CD4-positive, alpha-beta memory T cell (primary cell): ENCODE results near the gene LY6G6F. TPM values are rescaled to one million over a fixed set of nuclear protein-coding genes. Genes with fewer than 3 reads are reported as not detected.

Source experiments
- CTCF ChIA-PET: fragments of 350-600 bp; sonication (Branson Sonifier 250); formaldehyde crosslinking; loops from one replicate; lab custom pipeline; 2021; ENCODE audit warnings: inconsistent platforms; ENCODE audit not compliant: partially characterized antibody; lab: Charles Lee
- POLR2A ChIA-PET: fragments of 350-600 bp; sonication (Branson Sonifier 250); formaldehyde crosslinking; loops from one replicate; lab custom pipeline; 2021; ENCODE audit not compliant: partially characterized antibody; lab: Charles Lee
- DNase-seq, 5 donors: peaks; one replicate each; pipeline versions ENCODE4 v3.0.0 to v3.0.0-alpha.2; 2020 to 2022; ENCODE audit warnings: mixed read lengths in 1 of 5
- H3K27ac ChIP-seq: one replicate; pipeline ENCODE4 v1.7.0; 2013; ENCODE audit warnings: low read depth, low read length
- H3K27me3 ChIP-seq: 2 replicates; pipeline ENCODE4 v1.7.0; 2013; ENCODE audit warnings: mild to moderate bottlenecking, low read length, moderate library complexity; ENCODE audit not compliant: insufficient read depth
- H3K36me3 ChIP-seq: 2 replicates; pipeline ENCODE4 v1.7.0; 2013; ENCODE audit warnings: mild to moderate bottlenecking, low read length, moderate library complexity; ENCODE audit not compliant: insufficient read depth
- H3K4me1 ChIP-seq: 2 replicates; pipeline ENCODE4 v1.7.0; 2013; ENCODE audit warnings: mild to moderate bottlenecking, low read length, moderate library complexity; ENCODE audit not compliant: insufficient read depth
- H3K4me3 ChIP-seq, 2 donors: one replicate each; pipeline ENCODE4 v1.7.0; 2013; ENCODE audit warnings: low read length in 2 of 2, mild to moderate bottlenecking in 1 of 2
- H3K9me3 ChIP-seq, 2 donors: one replicate each; pipeline ENCODE4 v1.7.0; 2013; ENCODE audit warnings: low read length in 2 of 2, control low read depth in 1 of 2; ENCODE audit not compliant: control insufficient read depth in 1 of 2
- H3K27ac Mint-ChIP-seq, 7 donors: one replicate each; pipeline ENCODE4 v1.8.0; 2020 to 2021; ENCODE audit warnings: mixed read lengths in 7 of 7, mild to moderate bottlenecking in 6 of 7, inconsistent platforms in 3 of 7, moderate library complexity in 3 of 7
- H3K27me3 Mint-ChIP-seq, 2 donors: one replicate each; pipeline ENCODE4 v1.8.0; 2020 to 2021; ENCODE audit warnings: mixed read lengths in 2 of 2
- H3K36me3 Mint-ChIP-seq, 2 donors: one replicate each; pipeline ENCODE4 v1.8.0; 2020 to 2021; ENCODE audit warnings: mixed read lengths in 2 of 2, inconsistent platforms in 1 of 2, mild to moderate bottlenecking in 1 of 2
- H3K4me1 Mint-ChIP-seq, 4 donors: one replicate each; pipeline ENCODE4 v1.8.0; 2020 to 2021; ENCODE audit warnings: mixed read lengths in 4 of 4, mild to moderate bottlenecking in 1 of 4
- H3K4me3 Mint-ChIP-seq, 8 donors: one replicate each; pipeline ENCODE4 v1.8.0; 2020 to 2021; ENCODE audit warnings: mixed read lengths in 8 of 8, mild to moderate bottlenecking in 7 of 8, moderate library complexity in 6 of 8, inconsistent platforms in 3 of 8
- H3K9me3 Mint-ChIP-seq, 8 donors: one replicate each; pipeline ENCODE4 v1.8.0; 2020 to 2021; ENCODE audit warnings: mixed read lengths in 8 of 8, mild to moderate bottlenecking in 5 of 8, inconsistent platforms in 3 of 8, moderate library complexity in 1 of 8
- intact Hi-C: fragments of 100-400 bp; cut with micrococcal nuclease; formaldehyde crosslinking; loops from one replicate; pipeline ENCODE4 v1.15.1; 2023
- polyA plus RNA-seq, 2 donors: library from polyadenylated mRNA; unstranded; fragments of 300-500 nt; fragmentation: Illumina TruSeq; gene quantifications; one replicate each; pipeline ENCODE4 v1.2.3, GENCODE V29; 2021
- total RNA-seq, 2 experiments: library from RNA; stranded (reverse); gene quantifications; one replicate each; pipeline ENCODE4 v1.2.3, GENCODE V29; 2021

Gene LY6G6F
- total and polyA plus RNA-seq, 4 experiments from 2014 or later, result not detected

DNA sequence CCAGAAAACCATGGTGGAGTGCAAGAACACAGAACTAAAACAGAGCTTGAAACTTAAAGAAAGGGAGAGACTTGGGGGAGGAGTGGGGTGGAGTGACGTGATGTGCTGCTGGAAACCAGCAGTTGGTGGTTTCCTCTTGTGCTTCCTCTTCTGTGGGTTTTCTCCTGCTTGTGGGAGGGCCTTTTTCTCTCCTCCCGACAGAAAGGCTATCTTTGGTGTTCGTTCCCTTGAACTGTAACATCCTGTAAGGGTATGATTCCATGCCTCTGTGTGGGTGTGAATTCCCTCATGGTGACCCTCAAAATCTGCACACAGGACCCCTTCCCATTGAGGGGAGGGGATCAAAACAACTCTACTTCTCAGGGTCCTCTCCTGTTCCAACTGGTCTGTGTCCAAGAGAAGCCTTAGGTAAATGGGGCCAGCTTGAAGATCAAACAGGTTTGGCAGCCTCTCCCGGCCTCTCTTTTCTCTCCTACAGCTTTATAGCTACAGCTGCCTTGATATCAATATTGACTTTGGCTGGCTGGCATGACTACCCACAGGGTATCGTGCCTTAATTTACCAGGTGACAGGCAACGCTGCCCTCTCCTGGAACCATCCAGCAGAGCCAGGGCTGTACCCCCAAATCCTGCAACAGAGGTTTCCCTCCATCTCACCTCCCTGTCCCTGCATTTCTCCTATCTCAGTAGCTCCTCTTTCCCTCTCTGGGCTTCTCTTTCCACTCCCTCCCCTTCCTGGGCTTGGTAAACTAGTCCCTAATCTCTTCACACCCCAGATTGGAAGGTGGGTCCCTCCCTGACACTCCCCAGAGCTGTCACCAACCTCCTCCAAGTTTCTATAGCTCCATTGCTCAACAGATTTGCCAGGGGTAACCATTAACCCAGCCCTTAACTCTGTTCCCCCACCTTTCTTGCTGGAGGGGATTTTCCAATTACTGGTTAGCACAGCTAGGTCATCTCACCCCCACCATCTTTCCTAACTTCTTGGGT, 31.6 kb downstream of the LY6G6F start:
- intact Hi-C loops, result loop anchor here (1.0 to 5.0 kb wide), 5 partner anchors 8 to 73 kb away; partner anchors contain the start of genes ABHD16A and LY6G5C
- peak overlapping the region; percentile 94 to 97 (median 95) for H3K27ac Mint-ChIP-seq
- peaks cover 8 to 42% of the 10 kb centered on the region in 2 donors for H3K36me3 Mint-ChIP-seq
- no peaks in the 10 kb centered on the region for H3K27me3 Mint-ChIP-seq
- peaks cover 42 to 80% (median 64%) of the 10 kb centered on the region in 4 donors for H3K4me1 Mint-ChIP-seq
- ChIA-PET POLR2A (interaction anchor here (0.5 to 8.9 kb wide), 29 partner anchors 11 to 1691 kb away, joined by 3 to 81 read pairs (median 4); partner anchors contain the start of genes ABHD16A, BAG6, DDAH2 and FKBPL), CTCF (interaction anchor here (0.6 to 17.2 kb wide), 18 partner anchors 8 to 156 kb away, joined by 3 to 173 read pairs (median 5); partner anchors contain the start of genes GPANK1, HSPA1A, HSPA1L and LSM2)
- peak overlapping the region; percentile 82 for H3K27ac ChIP-seq
- peaks cover 57% of the 10 kb centered on the region for H3K4me1 ChIP-seq
- peak overlapping the region; percentile 84 to 99 (median 98) for H3K4me3 Mint-ChIP-seq
- H3K9me3 Mint-ChIP-seq, result no peaks in the 10 kb centered on the region
- H3K4me3 ChIP-seq, result peak overlapping the region; percentile 11 to 95
- H3K27me3 ChIP-seq, result no peaks in the 10 kb centered on the region
- peaks cover 10% of the 10 kb centered on the region for H3K36me3 ChIP-seq
- no peaks in the 10 kb centered on the region for H3K9me3 ChIP-seq
- peak; percentile 77 to 88 (median 82) for DNase-seq

DNA sequence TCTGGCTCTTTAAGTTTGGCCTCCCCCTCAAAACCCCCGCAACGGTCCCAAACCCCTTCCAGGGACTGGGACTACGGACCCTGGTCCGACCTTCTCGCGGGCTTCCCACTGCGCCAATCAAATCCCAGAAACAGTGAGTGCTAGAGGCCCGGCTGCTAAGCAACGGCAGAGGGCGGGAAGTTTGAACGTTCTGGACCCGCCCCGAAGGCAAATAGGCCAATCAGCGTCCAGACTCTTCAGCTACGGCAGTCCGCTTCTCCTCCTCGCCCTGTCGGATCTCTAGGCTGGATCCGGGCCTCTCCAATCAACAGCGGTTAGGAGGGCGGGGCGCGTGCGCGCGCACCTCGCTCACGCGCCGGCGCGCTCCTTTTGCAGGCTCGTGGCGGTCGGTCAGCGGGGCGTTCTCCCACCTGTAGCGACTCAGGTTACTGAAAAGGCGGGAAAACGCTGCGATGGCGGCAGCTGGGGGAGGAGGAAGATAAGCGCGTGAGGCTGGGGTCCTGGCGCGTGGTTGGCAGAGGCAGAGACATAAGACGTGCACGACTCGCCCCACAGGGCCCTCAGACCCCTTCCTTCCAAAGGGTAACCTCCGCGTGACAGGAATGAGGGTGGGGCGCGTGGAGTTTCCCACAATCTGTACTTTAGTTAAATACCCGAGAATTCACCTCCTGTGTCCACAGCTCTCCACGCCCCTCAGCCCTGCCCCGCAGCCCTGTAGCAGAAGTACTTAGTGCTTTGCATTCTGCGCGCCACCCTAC, 33.2 kb downstream of the LY6G6F start, which contains the start of gene MSH5:
Gene MSH5, plus strand, starts transcription at position 367 of the 758 bp plus-strand sequence. CDS start 462 bp downstream, outside the sequence.
- DNase-seq, result peak; percentile 92 to 97 (median 94)
- intact Hi-C loops, result loop anchor here (1.0 to 5.0 kb wide), 4 partner anchors 33 to 88 kb away; partner anchors contain the start of genes ABHD16A, BAG6 and LY6G5C
- peak within 1 kb of the TSS; percentile 64 for H3K27ac ChIP-seq
- POLR2A ChIA-PET, result interaction anchor here (0.6 to 8.9 kb wide), 25 partner anchors 11 to 1232 kb away, joined by 3 to 81 read pairs (median 5); partner anchors contain the start of genes ABHD16A, BAG6, DDAH2 and GPANK1
- H3K9me3 Mint-ChIP-seq, result no peaks in the 10 kb centered on the region
- H3K9me3 ChIP-seq, result no peaks in the 10 kb centered on the region
- H3K4me1 ChIP-seq, result peaks cover 42% of the 10 kb centered on the region
- peaks cover 0 to 27% of the 10 kb centered on the region in 2 donors for H3K36me3 Mint-ChIP-seq
- peak within 1 kb of the TSS; percentile 94 to 97 (median 95) for H3K27ac Mint-ChIP-seq
- no peaks in the 10 kb centered on the region for H3K27me3 Mint-ChIP-seq
- peak within 1 kb of the TSS; percentile 89 to 99 (median 98) for H3K4me3 Mint-ChIP-seq
- H3K27me3 ChIP-seq, result no peaks in the 10 kb centered on the region
- no peaks in the 10 kb centered on the region for H3K36me3 ChIP-seq
- CTCF ChIA-PET, result interaction anchor here (0.7 to 17.2 kb wide), 8 partner anchors 10 to 150 kb away, joined by 3 to 173 read pairs (median 7); partner anchors contain the start of genes HSPA1A, HSPA1B, HSPA1L and VWA7
- peak within 1 kb of the TSS; percentile 82 for H3K4me3 ChIP-seq
- peaks cover 33 to 64% (median 51%) of the 10 kb centered on the region in 4 donors for H3K4me1 Mint-ChIP-seq

DNA sequence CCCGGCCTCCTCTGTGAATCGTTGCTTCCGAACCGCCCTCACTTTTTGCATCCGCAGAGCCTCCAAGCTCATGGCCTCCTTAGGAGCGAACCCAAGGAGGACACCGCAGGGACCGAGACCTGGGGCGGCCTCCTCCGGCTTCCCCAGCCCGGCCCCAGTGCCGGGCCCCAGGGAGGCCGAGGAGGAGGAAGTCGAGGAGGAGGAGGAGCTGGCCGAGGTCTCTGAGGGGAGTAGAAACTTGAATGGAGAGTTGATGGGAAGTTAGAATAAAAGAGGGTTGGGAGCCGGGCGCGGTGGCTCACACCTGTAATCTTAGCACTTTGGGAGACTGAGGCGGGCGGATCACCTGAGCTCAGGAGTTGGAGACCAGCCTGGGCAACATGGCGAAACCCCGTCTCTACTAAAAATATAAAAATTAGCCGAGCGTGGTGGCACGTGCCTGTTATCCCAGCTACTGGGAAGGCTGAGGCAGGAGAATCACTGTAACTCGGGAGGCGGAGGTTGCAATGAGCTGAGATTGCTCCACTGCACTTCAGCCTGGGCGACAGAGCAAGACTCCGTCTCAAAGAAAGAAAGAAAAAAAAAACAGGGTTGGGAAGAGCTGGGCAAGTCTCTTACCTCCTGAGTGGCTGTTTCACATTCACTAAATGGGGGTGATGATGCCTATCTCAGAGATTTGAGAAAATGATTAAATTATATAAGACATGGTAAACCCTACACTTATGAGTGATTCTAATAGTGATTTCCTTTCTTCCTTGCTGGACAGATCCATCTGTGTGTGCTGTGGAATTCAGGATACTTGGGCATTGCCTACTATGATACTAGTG, 33.9 kb downstream of the LY6G6F start:
- peak overlapping the region; percentile 94 to 97 (median 95) for H3K27ac Mint-ChIP-seq
- H3K4me3 Mint-ChIP-seq, result peak overlapping the region; percentile 86 to 99 (median 96)
- H3K27ac ChIP-seq, result peak overlapping the region; percentile 64
- no peak for DNase-seq
- intact Hi-C loops, result no loop called here
- H3K36me3 ChIP-seq, result no peaks in the 10 kb centered on the region
- peaks cover 33 to 57% (median 47%) of the 10 kb centered on the region in 4 donors for H3K4me1 Mint-ChIP-seq
- H3K9me3 Mint-ChIP-seq, result no peaks in the 10 kb centered on the region
- ChIA-PET CTCF (interaction anchor here (0.7 to 17.2 kb wide), 6 partner anchors 11 to 89 kb away, joined by 3 to 173 read pairs (median 12); partner anchors contain the start of genes HSPA1A, HSPA1B, HSPA1L and VWA7), POLR2A (interaction anchor here (0.6 to 8.9 kb wide), 19 partner anchors 13 to 450 kb away, joined by 3 to 81 read pairs (median 7); partner anchors contain the start of genes ABHD16A, BAG6, DDAH2 and GPANK1)
- peak overlapping the region; percentile 82 for H3K4me3 ChIP-seq
- no peaks in the 10 kb centered on the region for H3K27me3 ChIP-seq
- peaks cover 4 to 19% of the 10 kb centered on the region in 2 donors for H3K36me3 Mint-ChIP-seq
- H3K9me3 ChIP-seq, result no peaks in the 10 kb centered on the region
- no peaks in the 10 kb centered on the region for H3K27me3 Mint-ChIP-seq
- peaks cover 42% of the 10 kb centered on the region for H3K4me1 ChIP-seq

DNA sequence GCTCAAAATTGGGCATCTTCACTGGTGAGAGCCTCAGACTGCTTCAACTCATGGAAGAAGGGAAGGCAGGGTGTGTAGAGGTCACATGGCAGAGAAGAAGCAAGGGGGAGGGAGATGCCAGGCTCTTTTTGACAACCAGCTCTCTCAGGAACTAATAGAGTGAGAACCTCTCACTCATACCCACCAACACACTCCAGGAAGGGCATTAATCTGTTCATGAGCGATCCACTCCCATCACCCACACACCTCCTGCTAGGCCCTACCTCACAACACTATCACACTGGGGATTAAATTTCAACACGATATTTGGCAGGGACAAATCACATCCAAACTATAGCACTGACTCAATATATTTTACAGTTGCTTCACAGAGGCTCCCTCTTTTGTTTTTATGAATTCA, 35.1 kb downstream of the LY6G6F start:
- Histone ChIP-seq H3K36me3 (no peaks in the 10 kb centered on the region), H3K27ac (no peak overlapping the region), H3K4me3 (no peak overlapping the region), H3K9me3 (no peaks in the 10 kb centered on the region), H3K27me3 (no peaks in the 10 kb centered on the region), H3K4me1 (peaks cover 37% of the 10 kb centered on the region)
- no peak for DNase-seq
- peaks cover 4 to 9% of the 10 kb centered on the region in 2 donors for H3K36me3 Mint-ChIP-seq
- H3K27ac Mint-ChIP-seq, result peak overlapping the region in 2 of 7 donors; percentile 77 to 94
- H3K4me1 Mint-ChIP-seq, result peaks cover 29 to 46% (median 38%) of the 10 kb centered on the region in 4 donors
- ChIA-PET CTCF (interaction anchor here (3.3 to 17.2 kb wide), 2 partner anchors 31 to 49 kb away, joined by 15 to 173 read pairs; partner anchors contain the start of gene VWA7), POLR2A (interaction anchor here (0.9 to 1.0 kb wide), 2 partner anchors 54 to 57 kb away, joined by 3 read pairs; partner anchors contain the start of gene VARS1)
- peak overlapping the region in 7 of 8 donors; percentile 5 to 86 (median 58) for H3K4me3 Mint-ChIP-seq
- intact Hi-C loops, result no loop called here
- H3K27me3 Mint-ChIP-seq, result no peaks in the 10 kb centered on the region
- H3K9me3 Mint-ChIP-seq, result no peaks in the 10 kb centered on the region

DNA sequence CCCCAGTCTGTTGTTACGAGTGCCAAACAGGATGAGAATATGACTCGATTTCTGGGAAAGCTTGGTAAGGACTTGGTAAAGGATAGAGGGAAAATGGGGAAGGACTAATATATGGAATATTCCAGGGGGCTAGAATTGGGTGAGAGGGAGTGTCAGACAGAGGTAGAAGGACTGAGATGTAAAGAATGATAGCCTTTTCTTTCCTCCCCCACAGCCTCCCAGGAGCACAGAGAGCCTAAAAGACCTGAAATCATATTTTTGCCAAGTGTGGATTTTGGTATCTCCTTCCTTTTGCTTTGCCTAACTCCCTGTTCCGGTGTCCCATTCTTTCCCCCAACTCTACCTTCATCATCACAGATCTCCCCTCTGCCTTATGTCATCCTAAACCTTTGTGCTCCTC, 36.2 kb downstream of the LY6G6F start:
- Histone ChIP-seq H3K27me3 (no peaks in the 10 kb centered on the region), H3K9me3 (no peaks in the 10 kb centered on the region), H3K4me3 (no peak overlapping the region), H3K27ac (no peak overlapping the region), H3K36me3 (no peaks in the 10 kb centered on the region), H3K4me1 (peaks cover 27% of the 10 kb centered on the region)
- Mint-ChIP-seq H3K9me3 (no peaks in the 10 kb centered on the region), H3K27me3 (no peaks in the 10 kb centered on the region), H3K4me3 (peak overlapping the region in 1 of 8 donors; percentile 45), H3K36me3 (peaks cover 4 to 7% of the 10 kb centered on the region in 2 donors), H3K27ac (peak overlapping the region in 1 of 7 donors; percentile 28), H3K4me1 (peaks cover 20 to 38% (median 30%) of the 10 kb centered on the region in 4 donors)
- CTCF ChIA-PET, result no interaction called here
- intact Hi-C loops, result no loop called here
- no peak for DNase-seq
- POLR2A ChIA-PET, result no interaction called here
